ENCODE data around the gene ZMIZ2. TPM values are rescaled to one million over a fixed set of nuclear protein-coding genes. Genes with fewer than 3 reads are reported as not detected.

ZMIZ2 gene
- total and polyA plus RNA-seq, 2 of the 8 experiments (the other 6 are each of a cell fraction or from before 2014, with no cell fraction given) = 24.4 to 66.4 TPM

DNA sequence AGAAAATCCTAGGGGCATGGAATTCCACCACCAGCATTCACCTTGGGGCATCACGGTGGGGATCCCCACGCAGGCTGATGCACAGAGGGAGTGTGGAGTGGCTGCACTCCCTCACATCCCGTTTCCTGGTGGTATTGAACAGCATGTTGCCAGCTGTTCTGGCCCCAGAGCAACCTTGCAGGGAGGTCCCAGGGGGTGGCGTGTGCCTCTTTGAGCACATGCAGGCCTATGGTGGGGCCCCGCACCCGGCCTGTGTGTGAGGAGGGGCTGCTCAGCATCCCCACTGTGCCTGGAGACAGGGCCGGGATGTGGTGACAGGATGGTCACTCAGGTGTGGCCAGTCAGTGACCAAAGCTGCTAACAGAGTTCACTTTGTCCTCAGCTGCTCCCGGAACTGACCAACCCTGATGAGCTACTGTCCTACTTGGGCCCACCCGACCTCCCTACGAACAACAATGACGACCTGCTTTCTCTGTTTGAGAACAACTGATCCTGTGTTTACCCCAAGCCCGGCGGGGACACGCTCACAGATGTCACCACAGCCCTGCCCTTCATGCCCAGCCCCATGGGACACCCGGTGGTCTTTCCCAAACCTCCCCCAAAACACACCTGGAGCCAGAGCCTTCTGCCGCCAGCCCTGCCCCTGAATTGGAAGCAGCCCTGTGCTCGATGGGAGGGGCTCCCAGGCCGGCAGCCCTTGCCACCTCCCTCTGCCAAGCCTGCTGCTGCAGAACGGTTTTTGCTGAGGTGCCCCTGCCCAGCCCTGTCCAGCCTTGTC is 18.7 kb downstream of the ZMIZ2 start (continued):
- TF ChIP-seq CHD1 (IDR thresholded peaks at IDR 0.05; ENCODE audit: low read depth, low read length) (no peak), NANOG (IDR thresholded peaks at IDR 0.05; ENCODE audit: insufficient read depth, low read depth, low read length, poor library complexity, severe bottlenecking) (no peak)

Measured in H1 (cell line).